Renal cortical epithelial cell (primary cell): Measurements from ENCODE around the gene TRIM44. TPM values are rescaled to one million over a fixed set of nuclear protein-coding genes. Genes with fewer than 3 reads are reported as not detected.
"Not testable (repeated sequence)": the region's sequence is repeated elsewhere in the genome, so short reads cannot be mapped to it uniquely, and the experiment has no call there.

Experiments
- DNase-seq: peaks from one replicate; pipeline ENCODE4 v3.0.0-alpha.2; 2011; ENCODE audit warnings: low read depth
- total RNA-seq: library from RNA; depleted of rRNA; stranded (reverse); fragments of >200 nt; gene quantifications from 2 replicates; pipeline ENCODE4 v1.2.3, GENCODE V29; 2014

The TRIM44 gene
- total RNA-seq, 1 donor from 2014 or later = 24.1 TPM

DNA sequence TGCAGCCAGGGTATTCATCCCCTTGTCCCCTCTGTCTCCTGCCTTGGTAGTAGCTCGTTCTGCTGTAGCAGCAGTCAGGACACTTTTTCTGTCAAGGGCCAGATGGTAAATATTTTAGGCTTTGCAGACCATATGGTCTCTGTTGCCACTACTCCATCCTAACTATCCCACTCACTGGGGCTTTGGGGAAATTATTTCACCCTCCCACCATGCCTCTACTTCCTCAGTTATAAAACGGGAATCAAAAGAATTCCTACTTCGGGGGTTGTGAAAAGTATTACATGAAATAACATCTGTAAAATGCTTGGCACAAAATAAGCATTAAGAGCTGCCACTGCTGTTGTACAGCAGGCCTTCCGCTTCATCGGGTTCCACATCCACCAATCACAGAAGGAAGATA is 191.4 kb downstream of the TRIM44 start:
- no peak for DNase-seq

DNA sequence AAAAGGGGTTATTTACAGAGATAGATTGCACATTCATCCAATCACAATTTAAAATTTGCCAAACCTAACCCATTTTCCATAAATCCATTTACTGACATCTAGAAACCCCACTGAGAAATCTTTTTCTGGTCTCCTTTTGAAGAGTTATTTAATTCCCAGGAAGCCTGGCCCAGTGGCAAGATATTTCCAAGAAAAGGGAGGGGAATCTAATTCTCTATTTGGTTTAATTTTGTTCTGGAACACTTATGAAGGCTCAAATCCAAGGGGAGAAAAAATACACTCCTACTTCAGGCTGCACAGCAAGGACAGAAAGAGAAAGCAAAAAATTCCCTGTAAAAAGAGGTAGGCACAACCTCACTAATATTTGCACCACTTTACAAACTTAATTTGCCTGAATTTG is 193.1 kb downstream of the TRIM44 start:
- no peak for DNase-seq

DNA sequence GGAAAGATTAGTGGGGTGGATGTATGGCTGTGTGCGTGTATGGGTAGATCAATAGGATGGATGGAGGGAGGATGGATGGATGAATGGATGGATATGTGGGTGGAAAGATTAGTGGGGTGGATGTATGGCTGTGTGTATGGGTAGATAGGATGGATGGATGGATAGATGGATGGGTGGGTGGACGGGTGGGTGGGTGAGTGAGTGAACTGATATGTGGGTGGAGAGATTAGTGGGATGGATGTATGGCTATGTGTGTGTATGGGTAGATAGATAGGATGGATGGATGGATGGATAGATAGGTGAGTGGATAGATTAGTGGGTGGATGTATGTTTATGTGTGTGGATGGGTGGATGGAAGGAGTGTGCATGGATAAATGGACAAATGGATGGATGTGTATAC is 193.7 kb downstream of the TRIM44 start:
- no peak for DNase-seq

DNA sequence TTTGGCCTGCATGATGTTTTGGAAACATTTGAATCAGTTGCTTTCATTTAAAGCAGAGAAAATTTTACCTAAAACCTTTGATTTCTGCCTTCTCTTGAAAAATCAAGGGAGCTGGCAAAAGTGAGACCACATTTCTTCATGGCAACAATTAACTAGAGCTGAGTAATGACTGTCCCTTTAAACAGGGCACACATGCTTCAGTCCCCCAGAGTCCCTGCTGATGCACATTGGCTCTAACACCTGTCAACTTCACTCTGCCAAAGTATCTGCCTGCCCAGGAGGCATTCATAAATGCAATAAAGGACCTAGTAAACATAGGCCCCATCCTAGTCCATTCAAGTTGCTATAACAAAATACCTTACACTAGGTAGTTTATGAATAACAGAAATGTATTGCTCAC is 194.2 kb downstream of the TRIM44 start:
- DNase-seq = no peak

DNA sequence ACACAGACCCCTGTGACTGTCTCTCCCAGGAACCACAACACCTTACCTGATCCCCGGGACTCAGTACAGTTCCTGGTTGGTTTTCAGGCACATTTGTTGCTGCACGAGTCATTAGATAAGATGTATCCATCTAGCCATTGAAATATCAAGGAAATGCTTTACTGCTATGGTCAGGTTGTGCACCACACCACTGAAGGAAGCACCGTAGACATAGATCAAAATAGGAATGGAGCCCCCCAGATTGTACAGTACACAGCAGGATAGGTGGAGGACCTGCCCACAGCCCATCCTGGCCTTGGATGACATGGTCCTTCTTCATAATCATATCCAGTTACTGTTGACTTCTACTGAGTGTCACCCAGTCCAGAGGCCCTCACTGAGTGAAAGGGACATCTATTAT is 195.3 kb downstream of the TRIM44 start:
- DNase-seq = no peak

DNA sequence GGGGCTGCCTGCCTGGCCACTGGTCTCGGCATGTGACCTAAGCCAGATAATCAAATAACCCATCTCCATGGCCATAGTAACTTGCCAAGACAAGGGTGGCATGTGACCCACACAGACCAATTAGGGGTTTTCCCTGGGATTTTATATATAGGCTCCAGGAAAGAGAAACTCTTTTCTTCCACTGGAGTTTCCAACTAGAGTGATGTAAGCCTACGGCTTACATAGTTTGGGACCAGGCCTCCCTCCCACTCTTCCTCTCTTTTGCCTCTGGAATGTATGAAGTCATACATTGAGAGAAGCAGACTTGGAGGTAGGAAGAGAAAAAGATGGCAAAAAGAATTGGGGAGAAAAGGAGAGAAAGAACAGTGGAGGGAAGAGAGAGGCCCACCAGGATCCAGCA is 196.7 kb downstream of the TRIM44 start:
- DNase-seq = no peak

DNA sequence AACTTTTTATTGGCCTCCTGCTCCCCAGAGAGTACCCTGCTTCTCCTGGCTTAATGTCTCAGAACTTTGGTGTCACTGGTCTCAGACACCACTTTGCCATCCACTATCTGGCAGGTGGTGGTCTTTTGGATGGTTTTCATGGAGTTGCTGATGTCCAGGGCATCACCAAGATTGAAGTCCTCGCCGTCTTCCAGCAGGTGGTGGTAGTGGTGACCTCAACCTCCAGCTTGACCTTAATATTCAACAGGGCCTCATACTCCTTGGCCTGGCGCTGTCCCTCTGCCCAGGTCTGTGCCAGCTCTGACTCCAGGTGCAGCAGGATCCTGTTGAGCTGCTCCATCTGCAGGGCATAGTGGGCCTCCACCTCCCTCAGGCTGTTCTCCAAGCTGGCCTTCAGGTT is 197.6 kb downstream of the TRIM44 start:
- not testable (repeated sequence) for DNase-seq

DNA sequence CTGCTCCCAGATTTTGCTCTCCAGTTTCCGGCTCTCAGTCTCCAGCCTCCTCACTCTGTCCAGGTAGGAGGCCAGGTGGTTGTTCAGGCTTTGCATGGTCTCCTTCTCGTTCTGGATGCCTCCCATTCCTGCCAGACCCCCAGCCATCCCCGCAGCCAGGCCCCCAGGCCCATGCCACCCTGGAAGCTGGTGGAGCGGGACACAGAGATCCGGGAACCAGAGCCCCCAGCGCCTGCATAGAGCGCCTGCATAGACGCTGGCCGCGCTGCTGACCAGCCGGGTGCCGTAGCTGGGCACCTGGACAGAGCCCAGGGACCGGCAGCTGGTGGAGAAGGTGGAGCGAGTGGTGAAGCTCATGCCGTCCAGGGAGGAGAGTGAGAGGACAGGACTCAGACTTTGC is 198.6 kb downstream of the TRIM44 start:
- DNase-seq = no peak

DNA sequence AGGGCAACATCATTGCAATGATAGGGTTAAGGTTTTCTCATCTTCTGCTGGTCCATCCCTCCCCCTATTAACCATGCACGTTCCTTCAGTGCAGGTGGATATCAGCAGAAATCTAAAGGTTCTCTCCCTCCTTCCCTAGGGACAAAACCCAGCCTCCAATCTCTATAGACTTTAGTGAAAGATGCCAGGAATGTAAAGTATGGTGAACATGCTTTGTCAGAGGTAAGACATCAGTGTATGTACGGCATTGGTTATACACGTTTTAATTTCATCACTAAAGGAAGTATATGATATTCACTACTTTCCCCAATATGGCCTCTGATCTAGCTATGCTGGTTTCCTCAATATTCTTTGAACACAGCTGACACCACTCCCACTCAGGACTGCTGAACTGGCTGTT is 200.1 kb downstream of the TRIM44 start:
- no peak for DNase-seq

DNA sequence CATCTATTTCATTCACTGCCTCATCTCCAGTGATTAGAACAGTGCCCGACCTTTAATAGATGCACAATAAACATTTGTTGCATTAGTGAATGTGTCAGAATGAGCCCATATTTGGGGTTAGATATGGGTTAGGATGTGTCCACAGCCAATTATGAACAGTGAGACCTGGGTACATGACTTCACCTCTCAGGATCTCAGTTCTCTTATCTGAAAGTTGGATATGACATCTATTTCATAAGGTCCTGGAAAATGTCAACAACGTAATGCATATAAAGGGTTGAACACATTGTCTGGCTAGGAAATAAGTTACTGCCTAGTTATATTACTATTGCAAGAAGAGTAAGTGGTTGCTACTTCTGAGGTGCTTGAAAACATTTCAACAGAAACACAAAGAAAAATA is 201.6 kb downstream of the TRIM44 start:
- DNase-seq = no peak

DNA sequence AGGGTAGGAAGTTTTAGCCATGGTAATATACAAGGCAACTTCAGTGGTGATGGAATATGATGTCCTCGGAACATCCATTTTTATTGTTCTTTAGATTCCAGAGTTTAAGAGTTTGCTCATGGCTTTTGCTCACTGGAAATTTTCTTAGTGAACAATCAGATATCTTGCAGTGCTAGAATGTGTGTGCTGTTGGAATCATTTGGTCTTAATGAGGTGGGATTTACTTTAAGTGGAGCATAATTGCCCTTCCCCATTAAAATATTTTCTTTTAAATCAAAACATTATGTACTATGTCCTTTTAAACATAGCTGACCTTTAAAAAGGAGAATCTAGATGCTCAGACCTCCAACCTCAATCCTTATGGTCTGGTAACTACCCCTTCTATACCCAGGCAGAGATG is 204.0 kb downstream of the TRIM44 start:
- no peak for DNase-seq

Other genes starting within 250 kb of the TRIM44 start
- gene SLC1A2, start 243.2 kb upstream of the TRIM44 start, total RNA-seq = 0.10 TPM in 1 of 2 replicates, not detected in the other
- gene PAMR1, start 137.2 kb upstream of the TRIM44 start, total RNA-seq = 0.52 and 1.8 TPM in 2 replicates
- 28.3 and 36.1 TPM in 2 replicates for gene FJX1, start 44.3 kb upstream of the TRIM44 start, total RNA-seq